Testis (tissue), 2 donors: ENCODE measurements around the gene SDF4.

ENCODE experiments used
- CTCF ChIP-seq, 3 experiments: fragments of 450-650 bp in 2 of 3; fragments of 200-600 bp in 1 of 3; sonication (generic) in 1 of 3; IDR thresholded peaks; one replicate each; pipeline ENCODE4 v1.5.1; 2016 to 2019; ENCODE audit warnings: antibody characterized with exemption in 3 of 3, mild to moderate bottlenecking in 2 of 3, moderate library complexity in 1 of 3
- POLR2A ChIP-seq: fragments of 450-650 bp; IDR thresholded peaks from one replicate; pipeline ENCODE4 v1.6.1; 2017; ENCODE audit warnings: antibody characterized with exemption, mild to moderate bottlenecking, moderate library complexity

DNA sequence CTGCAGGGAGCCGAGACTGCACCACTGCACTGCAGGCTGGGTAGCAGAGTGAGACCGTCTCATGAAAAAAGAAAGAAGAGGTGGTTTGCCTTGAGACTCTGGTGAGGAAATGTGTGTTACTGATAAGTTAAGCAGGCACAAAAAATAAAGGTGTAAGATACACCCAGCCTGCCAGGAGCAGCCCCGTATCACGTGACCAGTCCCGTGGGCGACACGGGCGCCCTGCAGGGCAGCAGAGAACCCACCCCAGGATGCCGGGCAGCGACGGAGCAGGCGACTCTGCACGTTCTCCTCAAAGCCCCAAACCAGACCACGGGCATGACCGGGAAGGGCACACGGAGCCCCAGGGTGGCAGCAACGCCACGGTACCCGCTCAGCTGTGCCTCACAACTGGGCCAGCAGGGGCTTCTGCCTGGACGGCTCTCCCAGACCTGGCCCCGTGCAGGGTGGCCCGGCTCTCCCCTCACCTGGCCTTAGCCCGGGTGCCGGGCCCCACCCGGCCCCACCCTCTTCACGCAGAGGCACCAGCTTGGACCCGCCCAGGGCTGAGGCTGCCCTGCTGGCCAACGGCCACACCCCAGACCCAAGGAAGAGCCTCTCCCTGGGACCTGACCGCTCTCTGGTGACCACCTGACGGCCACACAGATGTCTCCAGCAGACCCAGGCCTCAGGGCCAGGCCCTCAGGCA lies 9.8 kb downstream of the SDF4 start:
- TF ChIP-seq POLR2A (no peak), CTCF (IDR thresholded peaks at IDR 0.05) (no peak)
